Measurements from ENCODE around the gene EBI3.
A peak's percentile ranks its signal among the peaks of the same experiment; 100 is the strongest.
"Not testable (repeated sequence)": the region's sequence is repeated elsewhere in the genome, so short reads cannot be mapped to it uniquely, and the experiment has no call there.

Gene EBI3

DNA sequence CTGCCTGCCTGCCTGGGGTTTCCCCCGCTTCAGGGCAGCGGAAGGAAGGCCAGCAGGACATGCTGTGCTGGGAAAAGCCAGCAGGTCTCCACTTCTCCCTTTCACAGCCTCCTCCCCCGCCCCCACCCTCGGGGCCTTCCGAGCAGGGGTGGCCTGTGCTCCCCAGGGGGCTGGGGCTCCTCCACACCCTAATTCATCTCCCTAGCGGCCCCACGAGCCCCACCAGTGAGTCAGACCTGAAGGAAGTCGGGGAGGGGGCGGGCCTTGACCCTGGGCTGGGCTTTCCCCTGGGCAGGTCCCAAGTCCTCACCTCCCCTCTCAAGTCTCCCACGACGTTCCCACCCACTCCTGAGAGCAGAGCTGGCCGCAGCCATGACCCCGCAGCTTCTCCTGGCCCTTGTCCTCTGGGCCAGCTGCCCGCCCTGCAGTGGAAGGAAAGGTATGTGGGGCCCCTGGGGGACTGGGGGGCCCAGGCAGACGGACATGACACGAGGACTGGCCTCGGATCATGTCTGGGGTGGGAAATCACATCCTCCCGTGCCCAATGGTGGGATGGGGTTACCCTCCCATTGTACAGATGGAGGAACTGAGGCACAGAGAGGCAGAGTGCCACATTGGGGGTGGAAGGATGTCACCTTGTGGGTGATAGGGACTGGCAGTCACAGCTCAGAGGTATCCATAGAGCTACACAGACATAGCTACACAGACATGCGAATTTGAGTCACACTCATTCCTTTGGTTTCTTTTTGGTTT, at the start of gene EBI3:
TSS of gene EBI3 (plus strand) at position 345 of the 753 bp plus-strand sequence. CDS start at position 373, 28 bp downstream.
- DNase-seq = no peak

DNA sequence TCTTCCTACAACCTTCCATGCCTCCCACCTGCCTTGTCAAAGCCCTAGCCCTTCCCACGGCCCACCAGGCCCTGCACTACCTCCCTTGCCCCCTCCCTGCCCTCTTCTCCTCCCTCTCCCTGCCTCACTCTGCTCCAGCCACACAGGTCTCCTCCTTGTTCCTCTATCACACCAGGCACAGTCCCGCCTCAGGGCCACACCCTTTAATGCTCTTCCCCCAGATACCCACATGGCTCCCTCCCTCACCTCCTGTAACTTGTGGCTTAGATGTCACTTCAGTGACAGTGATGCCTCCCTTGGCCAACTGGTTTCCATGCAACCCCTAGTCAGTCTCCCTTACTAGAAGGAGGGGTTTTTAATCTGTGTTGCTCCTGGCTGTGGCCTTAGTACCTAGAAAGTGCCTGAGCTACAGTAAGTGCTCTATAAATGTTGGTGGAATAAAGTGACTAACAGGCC, 48.2 kb upstream of the EBI3 start:
- DNase-seq = no peak

DNA sequence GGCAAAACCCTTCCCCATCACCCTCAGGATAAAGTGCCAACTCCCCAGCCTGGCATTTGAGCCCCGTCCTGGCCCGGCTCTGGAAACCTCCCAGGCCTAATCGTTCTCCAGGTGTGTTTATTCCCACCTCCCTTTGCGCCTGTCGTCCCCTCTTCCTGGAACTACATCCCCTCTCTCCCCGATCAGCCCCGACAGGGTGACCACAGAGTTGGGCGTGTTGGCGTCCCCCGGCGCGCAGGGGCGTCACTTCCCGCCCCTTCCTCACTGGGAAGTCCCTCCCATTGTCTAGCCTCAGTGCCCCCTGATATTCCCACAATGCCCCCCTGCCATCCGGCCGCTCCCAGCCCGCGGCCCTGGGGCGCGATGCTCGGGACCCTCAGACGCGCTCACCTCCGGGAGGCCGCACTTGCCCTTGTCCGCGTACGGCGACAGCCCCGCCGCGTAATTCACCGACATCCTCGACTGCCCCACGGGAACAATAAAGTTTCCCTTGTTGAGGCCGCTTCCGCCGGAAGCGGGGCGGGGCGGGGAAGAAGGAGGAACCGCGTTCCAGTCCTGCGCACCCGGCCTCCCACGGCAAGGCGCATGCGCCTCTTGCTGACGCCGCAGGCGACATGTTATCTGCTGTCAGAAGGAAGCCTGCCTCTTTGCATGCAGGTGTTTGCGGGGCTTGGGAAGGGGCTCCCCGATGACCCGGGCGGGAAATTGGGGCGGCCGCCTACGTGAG, 47.1 kb upstream of the EBI3 start, which contains the start of the genes ANKRD24 and SIRT6:
TSS of gene ANKRD24 (plus strand) at position 606 of the 727 bp plus-strand sequence. CDS start 3,737 bp downstream, outside the sequence.
TSS of gene SIRT6 (minus strand) at position 480 of the 727 bp plus-strand sequence. CDS start at position 456, 24 bp downstream.
- peak; percentile 94 for DNase-seq

DNA sequence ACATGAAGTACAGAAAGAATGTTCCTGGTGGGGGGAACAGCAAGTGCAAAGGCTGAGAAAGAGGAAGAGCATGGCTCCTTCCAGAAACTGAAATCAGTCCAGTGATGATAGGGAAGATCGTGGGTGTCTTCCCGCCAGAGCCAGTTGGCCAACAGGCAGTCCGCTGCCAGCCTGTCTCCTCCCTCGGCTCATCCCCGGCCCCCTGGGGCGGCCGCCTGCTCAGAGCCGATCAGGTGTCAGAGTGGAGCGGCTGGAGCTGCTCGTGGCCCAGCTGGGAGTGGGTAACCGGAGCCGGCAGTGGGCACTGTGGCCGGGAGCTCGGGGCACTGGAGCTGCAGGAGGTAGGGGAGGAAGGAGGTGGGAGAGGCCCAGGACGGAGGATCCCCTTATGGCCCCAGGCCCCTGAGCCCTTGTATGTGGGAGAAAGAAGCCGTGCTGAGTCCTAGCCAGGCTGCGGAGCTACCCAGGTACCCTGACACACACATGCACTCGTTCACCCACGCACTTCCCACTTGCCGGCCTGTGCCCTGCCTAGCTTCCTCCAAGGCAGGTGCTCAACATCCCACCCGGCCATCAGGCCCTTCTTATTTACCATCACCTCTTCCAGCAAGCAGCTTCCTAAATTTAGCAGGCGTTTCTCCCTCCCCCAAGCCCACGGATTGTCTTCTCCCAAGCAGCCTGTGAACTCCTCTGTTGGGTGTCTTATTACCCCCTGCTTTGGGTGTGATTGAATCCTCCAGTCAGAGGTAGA, 45.2 kb upstream of the EBI3 start:
- no peak for DNase-seq

DNA sequence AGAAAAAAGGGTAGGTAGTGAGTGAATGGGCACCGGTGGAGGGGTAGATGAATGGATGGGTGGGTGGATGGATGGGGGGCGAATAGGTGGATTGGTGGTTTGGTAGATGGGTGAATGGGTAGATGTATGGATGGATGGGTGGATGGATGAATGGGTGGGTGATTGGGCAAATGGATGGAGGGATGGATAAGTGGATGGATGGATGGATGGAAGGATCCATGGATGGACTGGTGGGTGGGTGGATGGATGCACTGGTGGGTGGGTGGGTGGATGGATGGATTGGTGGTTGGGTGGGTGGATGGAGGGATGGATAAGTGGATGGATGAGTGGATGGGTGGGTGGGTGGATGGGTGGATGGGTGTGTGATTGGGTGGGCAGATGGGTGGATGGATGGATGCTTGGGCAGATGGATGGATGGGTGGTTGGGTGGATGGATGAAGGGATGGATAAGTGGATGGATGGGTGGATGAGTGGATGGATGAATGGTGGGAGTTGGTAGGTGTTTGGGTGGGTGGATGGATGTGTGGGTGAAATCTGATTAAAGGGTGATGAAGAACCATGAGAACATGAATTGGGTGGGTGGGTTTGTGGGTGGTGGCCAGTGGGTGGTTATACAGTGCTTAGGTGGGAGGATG, 44.5 kb upstream of the EBI3 start:
- DNase-seq = no peak

DNA sequence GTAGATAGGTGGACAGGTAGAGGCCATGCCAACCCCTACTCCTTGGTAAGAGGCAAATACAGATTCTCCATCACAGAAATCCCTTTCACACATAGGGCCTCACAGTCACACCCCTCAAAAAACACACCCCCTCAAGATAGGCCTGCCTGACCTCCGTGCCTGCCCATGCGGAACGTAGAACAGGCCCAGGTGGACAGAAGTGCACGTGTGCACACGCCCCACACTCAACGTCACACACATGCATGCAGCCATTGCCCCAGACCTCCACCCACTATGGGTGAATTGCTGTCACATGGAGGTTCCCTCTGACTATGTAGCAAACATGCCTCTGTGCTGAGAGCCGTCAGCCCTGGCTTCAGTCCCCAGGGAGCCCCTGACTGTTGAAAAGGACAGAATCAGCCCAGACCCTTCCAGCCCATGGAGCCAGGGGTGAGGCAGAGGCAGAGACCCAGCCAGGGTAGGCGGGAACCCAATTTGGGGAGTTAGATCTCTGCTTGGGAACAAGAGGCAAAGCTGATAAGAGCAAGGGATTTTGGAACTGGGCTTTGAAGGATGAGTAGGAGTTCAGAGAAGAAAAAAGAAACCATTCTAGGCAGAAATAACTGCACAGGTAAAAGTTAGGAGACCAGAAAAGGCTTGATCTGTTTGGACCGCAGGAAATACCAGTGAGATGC, 43.8 kb upstream of the EBI3 start:
- DNase-seq = no peak

DNA sequence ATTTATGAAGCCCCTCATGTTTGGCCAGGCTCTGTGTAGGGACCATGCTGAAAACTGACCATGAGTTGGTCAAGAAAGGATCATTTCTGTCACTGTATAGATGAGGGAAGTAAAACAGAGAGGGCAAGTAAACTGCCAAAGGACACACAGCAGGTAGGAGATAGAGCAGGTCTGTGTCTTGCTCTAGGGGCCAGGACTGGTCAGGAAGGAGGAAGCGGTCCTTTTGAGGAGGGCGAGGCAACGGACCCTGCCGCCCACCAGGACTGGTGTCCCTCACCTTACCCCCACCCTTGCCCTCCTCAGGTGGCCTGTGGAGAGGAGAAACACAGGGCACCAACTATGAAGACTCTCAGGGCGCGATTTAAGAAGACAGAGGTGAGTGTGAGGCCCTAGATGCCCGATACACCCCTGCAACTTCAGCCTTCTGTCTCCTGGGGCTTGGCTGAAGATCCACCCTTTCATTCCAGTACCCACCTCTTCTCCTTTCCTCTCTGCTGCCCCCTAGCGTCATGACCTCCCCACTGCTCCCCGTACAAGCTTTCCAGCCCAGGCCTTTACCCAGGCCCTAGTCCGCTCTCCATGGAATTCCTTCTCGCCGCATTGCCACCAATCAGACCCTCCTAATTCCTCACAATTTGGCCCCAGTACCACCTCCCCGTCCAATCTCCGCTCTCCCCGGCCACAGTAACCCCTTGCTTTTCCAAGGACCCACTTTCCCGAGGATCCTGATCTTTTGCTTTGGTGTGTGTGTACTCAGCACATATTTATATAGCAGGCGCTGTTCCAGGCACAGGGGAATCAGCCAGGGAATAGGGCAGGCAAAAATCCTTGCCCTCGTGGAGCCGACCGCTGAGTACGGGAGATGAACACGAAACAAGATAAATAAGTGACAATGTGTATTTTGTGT, 43.0 kb upstream of the EBI3 start:
- peak; percentile 77 for DNase-seq

DNA sequence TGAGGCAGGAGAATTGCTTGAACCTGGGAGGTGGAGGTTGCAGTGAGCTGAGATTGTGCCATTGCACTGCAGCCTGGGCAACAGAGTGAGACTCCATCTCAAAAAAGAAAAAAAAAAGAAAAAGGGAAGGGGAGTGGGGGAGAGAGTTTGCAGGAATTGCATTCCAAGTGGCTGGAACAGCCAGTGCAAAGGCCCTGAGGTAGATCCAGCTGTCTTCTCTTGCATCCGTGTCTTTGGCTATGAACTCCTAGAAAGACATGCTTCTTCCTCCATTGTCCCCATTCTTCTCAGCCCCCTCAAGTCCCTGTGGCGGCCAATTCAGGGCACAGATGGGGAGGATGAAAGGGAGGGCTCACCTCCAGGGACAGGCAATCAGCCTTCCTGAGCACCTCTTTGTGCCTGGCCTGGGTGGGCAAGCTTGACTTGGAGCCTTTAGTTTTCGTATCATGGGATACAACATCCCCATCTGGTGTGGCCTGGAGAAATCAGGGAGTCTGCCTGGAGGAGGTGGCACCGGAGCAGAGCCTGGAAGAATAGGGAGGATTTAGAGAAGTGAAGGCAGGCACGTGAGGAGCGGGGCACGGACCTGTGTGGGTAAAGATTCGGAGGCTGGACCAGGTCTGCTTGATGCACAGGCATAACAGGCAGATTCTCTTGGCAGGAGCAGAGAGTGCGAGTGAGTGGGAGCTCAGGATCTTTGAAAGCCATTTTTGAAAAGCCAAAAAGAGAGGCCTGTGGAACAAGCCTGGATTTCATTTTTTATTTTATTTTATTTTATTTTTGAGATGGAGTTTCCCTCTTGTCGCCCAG, 41.8 kb upstream of the EBI3 start:
- no peak for DNase-seq

DNA sequence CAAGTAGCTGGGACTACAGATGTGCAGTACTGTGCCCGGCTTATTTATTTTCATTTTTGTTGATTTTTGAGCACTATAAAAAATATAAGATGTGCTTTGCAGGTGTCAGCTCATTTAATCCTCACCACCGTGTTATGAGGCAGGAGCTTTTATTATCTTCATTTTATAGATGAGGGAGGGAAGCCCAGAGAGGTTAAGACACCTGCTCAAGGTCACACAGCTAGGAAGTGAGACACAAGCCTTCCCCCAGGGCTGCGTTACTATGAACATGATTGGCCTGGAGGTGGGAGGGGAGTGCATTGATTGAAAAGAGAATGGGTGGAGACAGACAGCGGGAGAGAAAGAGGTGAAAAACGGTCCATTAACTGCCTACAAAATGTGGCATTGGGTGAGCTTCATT, 39.7 kb upstream of the EBI3 start:
- DNase-seq = no peak

DNA sequence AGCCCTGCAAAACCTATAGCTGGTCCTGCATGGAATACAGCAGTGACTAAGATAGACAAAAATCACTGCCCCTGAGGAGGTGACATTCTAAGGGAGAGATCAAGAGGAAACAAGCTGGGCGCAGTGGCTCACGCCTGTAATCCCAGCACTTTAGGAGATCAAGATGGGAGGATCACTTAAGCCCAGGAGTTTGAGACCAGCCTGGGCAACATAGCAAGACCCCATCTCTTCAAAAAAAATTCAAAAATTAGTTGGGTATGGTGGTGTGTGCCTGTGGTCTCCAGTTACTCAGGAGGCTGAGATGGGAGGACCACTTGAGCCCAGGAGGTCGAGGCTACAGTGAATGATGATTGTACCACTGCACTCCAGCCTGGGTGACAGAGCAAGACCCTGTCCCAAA, 36.8 kb upstream of the EBI3 start:
- DNase-seq = not testable (repeated sequence)

DNA sequence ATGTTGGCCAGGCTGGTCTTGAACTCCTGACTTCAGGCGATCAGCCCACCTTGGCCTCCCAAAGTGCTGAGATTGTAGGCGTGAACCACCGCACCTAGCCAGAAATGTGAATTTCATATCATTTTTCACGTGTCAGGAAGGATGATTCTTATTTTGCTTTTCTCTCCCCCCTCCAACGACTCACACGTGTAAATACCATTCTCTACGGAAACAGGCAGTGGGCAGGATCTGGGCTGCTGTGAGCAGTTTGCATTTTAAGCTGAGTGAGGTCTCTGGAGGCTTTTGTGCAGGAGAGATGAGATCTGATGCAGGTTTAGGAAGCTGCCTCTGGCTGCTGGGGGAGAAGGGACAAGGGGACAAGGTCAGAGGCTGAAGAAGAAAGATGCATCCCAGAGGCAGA, 35.0 kb upstream of the EBI3 start:
- no peak for DNase-seq

DNA sequence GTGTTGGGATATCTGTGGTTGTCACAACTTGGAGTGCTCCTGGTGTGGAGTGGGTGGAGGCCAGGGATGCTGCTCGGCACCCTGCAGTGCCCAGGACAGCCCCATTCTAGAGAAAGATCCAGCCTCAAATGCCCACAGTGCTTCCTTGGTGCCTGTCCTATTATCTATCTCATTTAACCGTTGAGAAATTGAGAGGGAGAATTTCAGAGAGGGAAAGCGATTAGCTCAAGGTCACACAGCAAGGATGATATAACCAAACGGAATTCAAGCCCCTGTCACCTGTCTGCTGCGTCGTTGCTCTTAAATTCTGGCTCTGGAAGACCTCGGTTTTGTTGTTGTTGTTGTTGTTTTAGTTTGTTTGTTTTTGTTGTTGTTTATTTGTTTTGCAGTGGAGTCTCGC, 33.3 kb upstream of the EBI3 start:
- DNase-seq = no peak

DNA sequence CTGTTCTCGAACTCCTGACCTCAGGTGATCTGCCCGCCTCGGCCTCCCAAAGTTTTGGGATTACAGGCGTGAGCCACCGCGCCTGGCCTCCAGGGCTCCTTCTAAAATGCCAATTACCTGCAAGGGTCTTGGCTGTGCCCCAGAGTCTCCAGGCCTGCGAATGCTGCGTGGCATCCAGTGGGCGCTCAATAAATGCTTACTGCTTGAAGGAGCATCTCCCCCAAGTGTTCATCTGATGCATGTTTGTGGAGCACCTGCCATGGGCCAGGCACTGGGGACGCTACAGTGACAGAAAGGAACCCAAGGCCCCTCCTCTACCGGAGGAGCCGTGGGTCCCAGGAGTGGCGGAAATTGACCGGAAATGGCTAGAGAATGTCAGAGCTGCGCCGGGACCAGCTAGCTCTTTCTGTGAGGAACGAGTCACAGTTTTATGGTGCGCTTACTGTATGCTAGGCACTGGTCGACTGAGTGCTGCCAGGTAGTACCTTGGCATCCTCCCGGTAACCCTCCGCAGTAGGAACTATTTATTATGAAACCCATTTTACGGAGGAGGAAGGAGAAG, 32.7 kb upstream of the EBI3 start:
- DNase-seq = no peak

DNA sequence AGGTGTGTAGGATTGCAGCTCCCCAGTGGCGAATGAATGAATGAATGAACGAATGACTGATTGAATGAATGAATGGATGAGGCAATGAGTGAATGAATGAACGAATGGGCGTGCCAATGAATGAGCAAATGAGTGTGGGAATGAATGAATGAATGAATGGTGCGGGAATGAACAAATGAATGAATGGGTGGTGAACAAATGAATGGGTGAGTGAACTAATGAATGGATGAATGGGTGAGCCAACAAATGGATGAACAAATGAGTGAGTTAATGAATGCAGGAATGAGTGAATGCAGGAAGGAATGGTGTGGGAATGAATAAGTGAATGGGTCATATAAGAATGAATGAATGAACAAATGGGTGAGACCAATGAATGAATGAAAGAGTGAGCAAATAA, 32.1 kb upstream of the EBI3 start:
- no peak for DNase-seq

DNA sequence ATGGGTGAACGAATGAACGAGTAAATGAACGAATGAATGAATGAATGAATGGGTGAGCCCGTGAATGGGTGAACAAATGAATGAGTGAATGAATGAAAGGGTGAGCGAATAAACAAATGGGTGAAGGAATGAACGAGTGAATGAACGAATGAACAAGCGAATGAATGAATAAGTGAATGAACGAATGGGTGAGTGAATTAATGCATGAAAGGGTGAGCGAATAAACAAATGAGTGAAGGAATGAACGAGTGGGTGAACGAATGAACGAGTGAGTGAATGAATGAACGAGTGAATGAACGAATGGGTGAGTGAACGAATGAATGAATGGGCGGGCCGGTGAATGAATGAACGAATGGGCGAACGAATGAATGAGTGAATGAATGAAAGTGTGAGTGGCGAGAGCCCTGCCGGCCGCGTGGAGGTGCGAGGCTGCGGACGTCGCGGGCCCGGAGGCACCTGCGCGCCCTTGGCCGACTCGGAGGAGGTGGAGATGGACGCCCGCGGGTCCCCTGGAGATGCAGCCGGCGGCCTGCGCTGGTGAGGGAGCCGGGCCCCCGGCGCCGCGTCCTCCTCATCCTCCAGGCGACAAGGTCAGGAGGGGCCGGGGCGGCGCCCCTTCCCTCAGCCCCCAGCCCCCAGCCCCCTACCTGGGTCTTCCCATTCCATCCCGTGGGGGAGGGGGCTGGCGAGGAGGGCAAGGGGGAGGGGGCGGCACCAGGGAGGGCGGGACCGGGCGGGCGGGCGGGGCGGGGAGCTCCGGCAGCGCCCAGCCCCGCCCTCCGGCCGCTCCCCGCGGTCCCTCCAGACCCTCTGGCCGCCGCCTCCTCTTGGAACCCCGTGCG, 31.5 kb upstream of the EBI3 start:
- peak; percentile 39 for DNase-seq

DNA sequence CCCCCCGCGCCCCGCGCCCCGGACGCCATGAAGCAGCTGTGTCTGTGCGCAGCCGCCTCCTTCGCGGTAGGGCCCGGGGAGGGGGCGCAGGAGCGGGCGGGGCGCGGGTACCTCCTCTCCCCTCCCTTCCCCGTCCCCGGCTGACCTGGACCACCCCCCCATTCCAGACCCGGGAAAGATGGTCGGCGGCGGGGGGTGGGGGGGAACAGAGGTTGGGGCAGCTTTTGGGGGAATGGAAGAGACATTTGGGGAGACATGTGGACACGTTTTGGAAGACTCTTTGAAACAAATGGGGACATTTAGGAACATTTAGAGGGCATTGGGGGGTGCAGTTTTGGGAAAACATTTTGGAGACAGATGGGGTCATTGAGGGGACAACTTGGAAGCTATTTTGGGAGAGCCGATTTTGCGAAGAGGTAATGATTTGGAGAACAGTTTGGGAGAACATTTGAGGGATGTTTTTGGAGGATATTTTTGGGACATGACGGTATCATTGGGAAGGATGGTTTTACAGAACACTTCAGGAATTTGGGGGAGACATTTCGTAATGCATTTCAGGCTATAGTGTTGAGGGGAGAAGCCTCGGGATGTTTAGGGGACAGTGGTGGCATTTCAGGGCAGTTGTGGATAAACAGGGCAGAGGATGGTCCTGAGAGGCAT, 30.7 kb upstream of the EBI3 start:
- no peak for DNase-seq

DNA sequence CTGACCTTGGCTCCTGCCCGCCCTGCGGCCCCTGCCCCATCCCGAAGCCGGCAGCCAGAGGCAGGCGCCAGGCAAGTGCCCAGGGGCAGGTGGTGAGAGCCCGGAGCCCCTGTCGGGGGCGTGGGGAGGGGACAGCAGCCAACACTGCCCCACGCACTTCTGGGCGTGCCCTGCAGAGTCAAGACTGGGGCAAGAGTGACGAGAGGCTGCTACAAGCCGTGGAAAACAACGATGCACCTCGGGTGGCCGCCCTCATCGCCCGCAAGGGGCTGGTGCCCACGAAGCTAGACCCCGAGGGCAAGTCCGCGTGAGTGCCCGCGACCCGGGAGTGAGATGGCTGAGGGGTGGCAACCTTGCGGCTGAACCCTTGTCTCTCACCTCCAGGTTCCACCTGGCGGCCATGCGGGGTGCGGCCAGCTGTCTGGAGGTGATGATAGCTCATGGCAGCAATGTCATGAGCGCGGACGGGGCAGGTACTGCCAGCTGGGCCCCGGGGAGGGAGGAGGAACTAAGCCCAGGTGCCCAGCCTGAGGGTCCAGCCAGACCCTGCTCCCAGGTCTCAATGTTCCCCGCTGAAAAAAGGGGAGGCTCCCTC, 29.5 kb upstream of the EBI3 start:
- DNase-seq = no peak

All from retina (tissue), 1 donor.